Measurements from ENCODE around the gene SPTAN1.
"Not testable (repeated sequence)": the region's sequence is repeated elsewhere in the genome, so short reads cannot be mapped to it uniquely, and the experiment has no call there.

Gene SPTAN1

GRCh38 chr9:128651798-128652197 is 99.4 kb downstream of the SPTAN1 start:
- H3K27me3 ChIP-seq = no peaks in the 10 kb centered on the region
- H4K20me1 ChIP-seq = no peaks in the 10 kb centered on the region
- H3K9me3 ChIP-seq = no peaks in the 10 kb centered on the region
- H3K4me3 ChIP-seq = no peak overlapping the region
- no peak overlapping the region for H3K27ac ChIP-seq
- peaks cover 22% of the 10 kb centered on the region for H3K4me1 ChIP-seq
- no peak overlapping the region for H3K4me2 ChIP-seq
- TF ChIP-seq Cebpa-rat (IDR thresholded peaks at IDR 0.05) = no peak
- no peak overlapping the region for H3K9ac ChIP-seq
- H3K36me3 ChIP-seq = peaks cover 20% of the 10 kb centered on the region

DNA sequence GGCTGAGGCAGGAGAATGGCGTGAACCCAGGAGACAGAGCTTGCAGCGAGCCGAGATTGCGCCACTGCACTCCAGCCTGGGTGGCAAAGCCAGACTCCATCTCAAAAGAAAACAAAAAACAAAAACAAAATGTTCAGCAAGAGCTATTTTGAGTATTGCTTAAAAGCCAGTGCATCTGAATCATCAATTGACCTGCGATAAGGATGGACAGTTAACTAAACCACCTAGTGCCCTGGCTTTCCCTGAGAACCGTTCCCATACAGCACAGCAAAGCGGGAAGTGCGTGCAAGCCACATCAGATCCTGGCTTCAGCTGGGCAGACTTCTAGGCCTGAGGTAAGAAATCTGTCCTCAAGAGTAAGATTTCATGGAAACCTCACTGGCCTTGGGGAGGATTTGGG is 101.5 kb downstream of the SPTAN1 start:
- Histone ChIP-seq H3K36me3 (peaks cover 9% of the 10 kb centered on the region; the same call in 1 of the 2 replicates), H4K20me1 (no peaks in the 10 kb centered on the region), H3K4me3 (no peak overlapping the region), H3K4me1 (peaks cover 27% of the 10 kb centered on the region), H3K27me3 (no peaks in the 10 kb centered on the region), H3K9ac (peak overlapping the region; percentile 33; the same call in 1 of the 2 replicates), H3K27ac (0 out of 2 replicates have a peak overlapping the region, but pooled peaks have one; percentile 0), H3K4me2 (0 out of 2 replicates have a peak overlapping the region, but pooled peaks have one; percentile 4), H3K9me3 (no peaks in the 10 kb centered on the region)
- TF ChIP-seq Cebpa-rat (IDR thresholded peaks at IDR 0.05) = no peak

DNA sequence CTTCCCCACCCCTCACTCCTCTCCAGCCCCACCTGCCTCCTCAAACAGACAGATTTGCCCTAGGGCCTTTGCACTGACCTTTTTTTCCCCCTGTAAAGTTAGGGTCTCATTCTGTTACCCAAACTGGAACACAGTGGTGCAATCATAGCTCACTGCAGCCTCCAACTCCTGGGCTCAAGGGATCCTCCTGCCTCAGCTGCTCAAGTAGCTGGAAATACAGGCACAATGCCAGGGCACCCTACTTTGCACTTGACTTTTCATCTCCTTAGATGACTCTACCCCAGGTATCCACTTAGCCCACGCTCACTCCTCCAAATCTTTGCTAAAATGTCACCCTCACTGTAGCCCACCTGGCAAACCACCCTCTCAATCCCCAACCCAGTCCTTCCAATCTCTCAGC is 102.1 kb downstream of the SPTAN1 start:
- Histone ChIP-seq H3K9me3 (no peaks in the 10 kb centered on the region), H3K4me1 (peaks cover 27% of the 10 kb centered on the region), H3K4me3 (no peak overlapping the region), H4K20me1 (no peaks in the 10 kb centered on the region), H3K9ac (peak overlapping the region; percentile 33; the same call in 1 of the 2 replicates), H3K36me3 (peaks cover 9% of the 10 kb centered on the region; the same call in 1 of the 2 replicates), H3K4me2 (peak overlapping the region; percentile 4), H3K27ac (peak overlapping the region; percentile 0; the same call in 1 of the 2 replicates), H3K27me3 (no peaks in the 10 kb centered on the region)
- no peak for TF ChIP-seq Cebpa-rat (IDR thresholded peaks at IDR 0.05)

DNA sequence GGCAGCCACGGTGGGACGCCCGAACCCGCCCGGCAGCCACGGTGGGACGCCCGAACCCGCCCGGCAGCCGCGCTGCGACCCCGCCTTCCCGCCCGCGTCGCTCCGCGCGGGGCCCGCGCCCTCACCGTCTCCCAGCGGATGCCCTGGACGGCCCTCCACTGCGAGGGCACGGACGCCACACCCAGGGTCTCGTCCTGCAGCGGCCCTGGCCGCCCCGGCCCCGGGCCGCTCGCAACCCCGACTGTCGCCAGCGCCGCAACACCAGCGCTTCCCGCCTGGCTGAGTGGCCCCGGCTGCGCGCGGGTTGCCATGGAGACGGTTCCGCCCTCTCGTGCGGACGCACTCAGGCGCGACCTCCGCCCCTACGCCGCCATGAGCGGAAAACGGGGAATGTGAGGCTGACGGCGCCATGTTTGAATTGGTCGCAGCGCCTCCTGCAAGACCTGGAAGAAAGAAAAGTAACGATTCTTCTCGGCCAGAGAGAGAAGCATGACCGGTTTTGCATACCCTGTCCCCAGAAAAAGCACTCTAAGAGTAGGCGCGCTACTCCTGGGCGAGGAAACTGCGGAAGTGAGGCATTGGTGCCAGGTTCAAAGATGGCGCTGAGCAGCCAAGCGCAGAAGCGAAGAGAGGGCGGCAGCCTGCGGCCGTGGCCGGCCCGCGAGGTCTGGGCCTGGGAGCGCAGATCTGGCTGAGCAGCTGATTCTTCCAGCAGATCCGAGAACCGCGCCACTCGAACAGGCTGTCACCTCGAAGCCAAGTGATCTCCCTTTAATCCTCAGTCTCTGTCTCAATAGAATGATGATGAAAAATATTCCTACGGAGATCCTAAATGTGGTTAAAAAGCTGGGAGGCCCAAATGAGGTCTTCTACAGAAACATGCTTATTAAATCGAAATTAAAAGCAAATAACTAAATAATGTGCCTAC is 104.3 kb downstream of the SPTAN1 start, which contains the start of gene DYNC2I2:
TSS of gene DYNC2I2 (minus strand) at position 432 of the 928 bp plus-strand sequence. CDS start at position 311, 121 bp downstream.
- Histone ChIP-seq H3K36me3 (peaks cover 9% of the 10 kb centered on the region; the same call in 1 of the 2 replicates), H4K20me1 (no peaks in the 10 kb centered on the region), H3K4me3 (peak within 1 kb of the TSS; percentile 87), H3K9me3 (no peaks in the 10 kb centered on the region), H3K9ac (peak within 1 kb of the TSS; percentile 99), H3K27me3 (no peaks in the 10 kb centered on the region), H3K27ac (peak within 1 kb of the TSS; percentile 100), H3K4me2 (peak within 1 kb of the TSS; percentile 73), H3K4me1 (peaks cover 27% of the 10 kb centered on the region)
- no peak for TF ChIP-seq Cebpa-rat (IDR thresholded peaks at IDR 0.05)

GRCh38 chr9:128657344-128657704 is 104.9 kb downstream of the SPTAN1 start:
- peak overlapping the region; percentile 100 for H3K27ac ChIP-seq
- no peaks in the 10 kb centered on the region for H3K27me3 ChIP-seq
- peak overlapping the region; percentile 87 for H3K4me3 ChIP-seq
- H3K4me1 ChIP-seq = peaks cover 27% of the 10 kb centered on the region
- H3K4me2 ChIP-seq = peak overlapping the region; percentile 73
- no peaks in the 10 kb centered on the region for H4K20me1 ChIP-seq
- peak overlapping the region; percentile 99 for H3K9ac ChIP-seq
- H3K36me3 ChIP-seq = peaks cover 9% of the 10 kb centered on the region; the same call in 1 of the 2 replicates
- no peaks in the 10 kb centered on the region for H3K9me3 ChIP-seq
- TF ChIP-seq Cebpa-rat (IDR thresholded peaks at IDR 0.05) = no peak

DNA sequence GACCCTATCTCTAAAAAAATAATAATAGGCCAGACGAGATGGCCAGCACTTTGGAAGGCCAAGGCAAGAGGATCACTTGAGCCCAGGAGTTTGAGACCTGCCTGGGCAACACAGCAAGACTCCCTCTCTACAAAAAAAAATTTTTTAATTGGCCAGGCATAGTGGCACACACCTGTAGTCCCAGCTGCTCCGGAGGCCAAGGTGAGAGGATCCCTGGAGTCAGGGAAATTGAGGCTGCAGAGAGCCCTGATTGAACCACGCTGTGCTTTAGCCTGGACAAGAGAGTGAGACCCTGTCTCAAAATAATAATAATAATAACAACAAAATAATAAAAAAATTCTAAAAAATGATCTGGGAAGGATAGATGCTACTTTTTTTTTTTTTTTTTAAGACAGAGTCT is 105.4 kb downstream of the SPTAN1 start:
- Histone ChIP-seq H4K20me1 (no peaks in the 10 kb centered on the region), H3K27ac (peak overlapping the region; percentile 100; the same call in 1 of the 2 replicates)

DNA sequence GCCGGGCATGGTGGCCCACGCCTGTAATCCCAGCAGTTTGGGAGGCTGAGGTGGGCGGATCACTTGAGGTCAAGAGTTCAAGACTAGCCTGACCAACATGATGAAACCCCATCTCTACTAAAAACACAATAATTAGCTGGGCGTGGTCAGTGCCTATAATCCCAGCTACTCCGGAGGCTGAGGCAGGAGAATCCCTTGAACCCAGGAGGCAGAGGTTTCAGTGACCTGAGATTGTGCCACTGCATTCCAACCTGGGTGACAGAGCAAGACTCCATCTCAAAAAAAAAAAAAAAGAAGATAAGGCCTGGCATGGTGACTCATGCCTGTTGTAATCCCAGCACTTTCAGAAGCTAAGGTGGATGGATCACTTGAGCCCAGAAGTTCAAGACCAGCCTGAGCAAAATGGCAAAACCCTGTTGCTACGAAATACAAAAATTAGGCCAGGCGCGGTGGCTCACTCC is 114.1 kb downstream of the SPTAN1 start:
- not testable (repeated sequence) for H4K20me1 ChIP-seq, H3K4me3 ChIP-seq, H3K9me3 ChIP-seq, H3K27me3 ChIP-seq, H3K4me2 ChIP-seq, H3K9ac ChIP-seq, H3K27ac ChIP-seq, H3K36me3 ChIP-seq
- H3K4me1 ChIP-seq = peaks cover 11% of the 10 kb centered on the region

More for the DNA sequence above, 105.4 kb downstream of the SPTAN1 start:
- H3K36me3 ChIP-seq = peaks cover 9% of the 10 kb centered on the region; the same call in 1 of the 2 replicates
- H3K9ac ChIP-seq = no peak overlapping the region
- no peaks in the 10 kb centered on the region for H3K27me3 ChIP-seq
- H3K4me2 ChIP-seq = no peak overlapping the region
- H3K4me3 ChIP-seq = no peak overlapping the region
- H3K9me3 ChIP-seq = no peaks in the 10 kb centered on the region
- peaks cover 27% of the 10 kb centered on the region for H3K4me1 ChIP-seq
- TF ChIP-seq Cebpa-rat (IDR thresholded peaks at IDR 0.05) = no peak

GRCh38 chr9:128669786-128670185 is 117.4 kb downstream of the SPTAN1 start:
- no peak for TF ChIP-seq Cebpa-rat (IDR thresholded peaks at IDR 0.05)
- no peaks in the 10 kb centered on the region for H3K36me3 ChIP-seq
- no peak overlapping the region for H3K27ac ChIP-seq
- H3K4me1 ChIP-seq = peaks cover 11% of the 10 kb centered on the region
- no peaks in the 10 kb centered on the region for H4K20me1 ChIP-seq
- no peaks in the 10 kb centered on the region for H3K9me3 ChIP-seq
- no peaks in the 10 kb centered on the region for H3K27me3 ChIP-seq
- no peak overlapping the region for H3K4me3 ChIP-seq
- H3K9ac ChIP-seq = no peak overlapping the region
- H3K4me2 ChIP-seq = no peak overlapping the region

GRCh38 chr9:128675382-128675781 is 123.0 kb downstream of the SPTAN1 start:
- peaks cover 24% of the 10 kb centered on the region for H3K4me1 ChIP-seq
- H3K9me3 ChIP-seq = no peaks in the 10 kb centered on the region
- peaks cover 15% of the 10 kb centered on the region for H3K36me3 ChIP-seq
- H3K4me2 ChIP-seq = no peak overlapping the region
- no peak overlapping the region for H3K27ac ChIP-seq
- H4K20me1 ChIP-seq = no peaks in the 10 kb centered on the region
- no peak for TF ChIP-seq Cebpa-rat (IDR thresholded peaks at IDR 0.05)
- no peak overlapping the region for H3K9ac ChIP-seq
- no peak overlapping the region for H3K4me3 ChIP-seq
- H3K27me3 ChIP-seq = no peaks in the 10 kb centered on the region

DNA sequence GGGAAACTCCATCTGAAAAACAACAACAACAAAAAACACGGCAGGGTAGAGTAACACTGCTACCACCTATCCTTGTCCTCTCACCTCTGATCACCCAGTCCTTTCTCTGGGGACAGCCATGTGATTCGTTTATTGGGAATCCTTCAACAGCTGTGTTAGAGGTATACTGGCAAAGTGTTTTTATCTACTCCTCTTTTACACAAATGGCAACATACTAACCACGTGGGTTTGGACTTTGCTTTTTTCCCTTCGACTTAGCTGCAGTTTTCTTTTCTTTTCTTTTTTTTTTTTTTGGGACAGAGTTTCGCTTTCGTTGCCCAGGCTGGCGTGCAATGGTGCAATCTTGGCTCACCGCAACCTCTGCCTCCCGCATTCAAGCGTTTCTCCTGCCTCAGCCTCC is 125.4 kb downstream of the SPTAN1 start:
- no peaks in the 10 kb centered on the region for H3K9me3 ChIP-seq
- H3K27ac ChIP-seq = no peak overlapping the region
- H3K9ac ChIP-seq = no peak overlapping the region
- H3K4me3 ChIP-seq = no peak overlapping the region
- no peaks in the 10 kb centered on the region for H3K27me3 ChIP-seq
- no peaks in the 10 kb centered on the region for H4K20me1 ChIP-seq
- H3K4me1 ChIP-seq = peaks cover 23% of the 10 kb centered on the region
- peaks cover 15% of the 10 kb centered on the region for H3K36me3 ChIP-seq
- no peak for TF ChIP-seq Cebpa-rat (IDR thresholded peaks at IDR 0.05)
- no peak overlapping the region for H3K4me2 ChIP-seq
